ENCODE results near the gene NRP2.

DNA sequence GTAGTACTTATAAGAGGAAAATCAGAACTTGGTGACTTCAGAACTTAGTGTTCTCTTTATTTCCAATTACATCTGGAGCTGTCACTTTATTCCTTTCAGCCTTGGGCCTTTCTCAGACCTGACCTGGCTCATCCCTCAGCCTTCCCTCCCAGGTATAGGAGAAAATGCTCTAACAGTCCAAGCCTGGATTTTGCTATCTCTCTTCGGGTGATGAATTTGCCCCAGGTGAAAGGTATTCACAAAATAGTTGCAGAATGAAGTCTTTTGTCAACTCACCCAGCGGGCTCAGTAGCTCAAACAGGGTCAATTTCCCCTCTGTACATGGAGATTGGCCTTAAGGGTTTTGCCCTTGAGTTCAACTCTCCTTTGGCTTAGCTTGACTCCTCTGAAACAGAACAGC, 12.0 kb downstream of the NRP2 start:
- TF ChIP-seq, protein P1, sequence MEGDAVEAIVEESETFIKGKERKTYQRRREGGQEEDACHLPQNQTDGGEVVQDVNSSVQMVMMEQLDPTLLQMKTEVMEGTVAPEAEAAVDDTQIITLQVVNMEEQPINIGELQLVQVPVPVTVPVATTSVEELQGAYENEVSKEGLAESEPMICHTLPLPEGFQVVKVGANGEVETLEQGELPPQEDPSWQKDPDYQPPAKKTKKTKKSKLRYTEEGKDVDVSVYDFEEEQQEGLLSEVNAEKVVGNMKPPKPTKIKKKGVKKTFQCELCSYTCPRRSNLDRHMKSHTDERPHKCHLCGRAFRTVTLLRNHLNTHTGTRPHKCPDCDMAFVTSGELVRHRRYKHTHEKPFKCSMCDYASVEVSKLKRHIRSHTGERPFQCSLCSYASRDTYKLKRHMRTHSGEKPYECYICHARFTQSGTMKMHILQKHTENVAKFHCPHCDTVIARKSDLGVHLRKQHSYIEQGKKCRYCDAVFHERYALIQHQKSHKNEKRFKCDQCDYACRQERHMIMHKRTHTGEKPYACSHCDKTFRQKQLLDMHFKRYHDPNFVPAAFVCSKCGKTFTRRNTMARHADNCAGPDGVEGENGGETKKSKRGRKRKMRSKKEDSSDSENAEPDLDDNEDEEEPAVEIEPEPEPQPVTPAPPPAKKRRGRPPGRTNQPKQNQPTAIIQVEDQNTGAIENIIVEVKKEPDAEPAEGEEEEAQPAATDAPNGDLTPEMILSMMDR (IDR thresholded peaks at IDR 0.05; ENCODE audit: insufficient read depth, low read depth, low read length) = no peak
- no peak for TF ChIP-seq EZH2 (IDR thresholded peaks at IDR 0.05; ENCODE audit: insufficient read depth, low read length)

All from astrocyte (in vitro differentiated cells and primary cell).